OCI-LY1 (cell line): ENCODE data around the gene FEM1C.

Experiments used
- H2AFZ ChIP-seq: fragments of 200-600 bp; sonication (generic), shearing (Covaris generic); 2 replicates; pipeline ENCODE4 v1.6.0; 2014; ENCODE audit warnings: antibody characterized with exemption, mild to moderate bottlenecking, low read length
- H3F3A ChIP-seq: fragments of 200-600 bp; sonication (generic), shearing (Covaris generic); 2 replicates; pipeline ENCODE4 v1.6.0; 2014; ENCODE audit warnings: mild to moderate bottlenecking, antibody characterized with exemption, low read length, moderate library complexity; ENCODE audit not compliant: insufficient read depth
- H3K27ac ChIP-seq: fragments of 200-600 bp; sonication (generic); 2 replicates; pipeline ENCODE4 v1.5.1; 2014; ENCODE audit warnings: low read length, mixed run types, mild to moderate bottlenecking, low read depth; ENCODE audit not compliant: poor library complexity, severe bottlenecking
- H3K27me3 ChIP-seq: fragments of 200-600 bp; sonication (generic); 2 replicates; pipeline ENCODE4 v1.6.0; 2014; ENCODE audit warnings: antibody characterized with exemption, mild to moderate bottlenecking, low read length, moderate library complexity; ENCODE audit not compliant: insufficient read depth
- H3K36me3 ChIP-seq: fragments of 200-600 bp; sonication (generic); 2 replicates; pipeline ENCODE4 v1.6.1; 2014; ENCODE audit warnings: mild to moderate bottlenecking, antibody characterized with exemption, low read length, moderate library complexity, mixed read lengths; ENCODE audit not compliant: insufficient read depth
- H3K4me1 ChIP-seq: fragments of 200-600 bp; sonication (generic); 2 replicates; pipeline ENCODE4 v1.5.1; 2014; ENCODE audit warnings: mild to moderate bottlenecking, low read length, moderate library complexity; ENCODE audit not compliant: insufficient read depth, severe bottlenecking
- H3K4me2 ChIP-seq: fragments of 200-600 bp; sonication (generic), shearing (Covaris generic); 2 replicates; pipeline ENCODE4 v1.6.1; 2014; ENCODE audit warnings: low read length
- H3K4me3 ChIP-seq: fragments of 200-600 bp; sonication (generic); 2 replicates; pipeline ENCODE4 v1.5.1; 2014; ENCODE audit warnings: low read length, low read depth, mild to moderate bottlenecking, mixed read lengths; ENCODE audit not compliant: poor library complexity, severe bottlenecking
- H3K79me2 ChIP-seq: fragments of 200-600 bp; shearing (Covaris generic); 2 replicates; pipeline ENCODE4 v1.6.1; 2016; ENCODE audit warnings: mixed run types, low read length, mixed read lengths; ENCODE audit not compliant: insufficient read depth
- H3K9ac ChIP-seq: fragments of 200-600 bp; sonication (generic), shearing (Covaris generic); 2 replicates; pipeline ENCODE4 v1.6.1; 2014; ENCODE audit warnings: mild to moderate bottlenecking, low read length, mixed read lengths
- H3K9me2 ChIP-seq: fragments of 200-600 bp; sonication (generic), shearing (Covaris generic); 2 replicates; pipeline ENCODE4 v1.6.1; 2014; ENCODE audit warnings: low read depth, mild to moderate bottlenecking, low read length, mixed read lengths
- H3K9me3 ChIP-seq: fragments of 200-600 bp; shearing (Covaris generic); 2 replicates; pipeline ENCODE4 v1.6.1; 2014; ENCODE audit warnings: low read length, mixed read lengths
- H4K20me1 ChIP-seq: fragments of 200-600 bp; sonication (generic), shearing (Covaris generic); 2 replicates; pipeline ENCODE4 v1.6.0; 2016; ENCODE audit warnings: mild to moderate bottlenecking, low read length; ENCODE audit not compliant: insufficient read depth
- EZH2 ChIP-seq: fragments of 200-600 bp; sonication (generic), shearing (Covaris generic); IDR thresholded peaks from 2 replicates; pipeline ENCODE4 v1.8.0; 2017; ENCODE audit warnings: borderline replicate concordance, mixed run types, mild to moderate bottlenecking, antibody characterized with exemption, low read length, moderate library complexity, mixed read lengths
- TF ChIP-seq, protein P1 (sequence below): fragments of 200-600 bp; sonication (generic), shearing (Covaris generic); IDR thresholded peaks from 2 replicates; pipeline ENCODE4 v1.5.1; 2017; ENCODE audit warnings: mild to moderate bottlenecking, antibody characterized with exemption, low read length, moderate library complexity, mixed read lengths

The FEM1C gene, protein sequence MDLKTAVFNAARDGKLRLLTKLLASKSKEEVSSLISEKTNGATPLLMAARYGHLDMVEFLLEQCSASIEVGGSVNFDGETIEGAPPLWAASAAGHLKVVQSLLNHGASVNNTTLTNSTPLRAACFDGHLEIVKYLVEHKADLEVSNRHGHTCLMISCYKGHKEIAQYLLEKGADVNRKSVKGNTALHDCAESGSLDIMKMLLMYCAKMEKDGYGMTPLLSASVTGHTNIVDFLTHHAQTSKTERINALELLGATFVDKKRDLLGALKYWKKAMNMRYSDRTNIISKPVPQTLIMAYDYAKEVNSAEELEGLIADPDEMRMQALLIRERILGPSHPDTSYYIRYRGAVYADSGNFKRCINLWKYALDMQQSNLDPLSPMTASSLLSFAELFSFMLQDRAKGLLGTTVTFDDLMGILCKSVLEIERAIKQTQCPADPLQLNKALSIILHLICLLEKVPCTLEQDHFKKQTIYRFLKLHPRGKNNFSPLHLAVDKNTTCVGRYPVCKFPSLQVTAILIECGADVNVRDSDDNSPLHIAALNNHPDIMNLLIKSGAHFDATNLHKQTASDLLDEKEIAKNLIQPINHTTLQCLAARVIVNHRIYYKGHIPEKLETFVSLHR

DNA sequence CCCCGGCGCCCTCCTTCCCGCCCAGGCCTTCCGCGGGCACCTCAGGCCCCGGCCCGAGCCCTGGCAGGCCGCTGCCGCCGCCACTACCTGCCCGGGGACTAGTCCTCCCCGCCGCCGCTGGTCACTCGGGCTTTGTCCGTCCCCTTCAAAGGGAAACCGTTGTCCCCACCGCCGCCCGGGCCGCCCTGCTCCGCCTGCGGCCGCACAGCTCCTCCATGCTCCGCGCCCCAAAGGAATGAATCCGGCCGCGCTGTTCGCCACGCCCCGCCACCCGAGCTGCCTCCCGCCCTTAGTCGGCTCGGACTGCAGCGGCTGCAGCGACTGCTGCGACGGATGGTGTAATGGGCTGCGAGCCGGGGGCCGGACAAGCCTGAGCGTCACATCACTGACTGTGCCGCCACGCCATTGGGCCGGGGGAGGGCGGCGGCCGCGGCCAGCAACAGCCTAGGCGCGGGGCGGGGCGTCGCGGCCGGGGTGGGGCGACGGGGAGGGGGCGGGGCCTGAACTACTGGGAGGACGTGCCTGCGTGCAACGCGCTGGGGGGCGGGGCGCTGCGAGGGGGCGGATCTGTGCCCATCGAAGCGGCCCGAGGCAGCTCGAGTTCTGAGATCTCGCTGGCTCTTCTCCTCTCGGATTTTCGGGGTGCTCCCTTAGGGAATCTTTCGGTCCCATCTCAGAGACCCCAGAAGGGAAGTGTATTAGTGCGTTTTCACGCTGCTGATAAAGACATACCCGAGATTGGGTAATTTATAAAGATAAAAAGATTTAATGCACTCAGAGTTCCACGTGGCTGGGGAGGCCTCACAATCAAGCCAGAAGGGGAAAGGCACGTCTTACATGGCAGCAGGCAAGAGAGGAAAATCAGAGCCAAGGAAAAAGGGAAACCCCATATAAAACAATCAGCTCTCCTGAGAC is at the start of gene FEM1C:
FEM1C (minus strand) TSS at position 340 of the 915 bp plus-strand sequence. CDS start 1,282 bp downstream, outside the sequence.
- Histone ChIP-seq H3K27me3 (no peaks in the 10 kb centered on the region), H3F3A (no peaks in the 10 kb centered on the region), H3K4me3 (peak within 1 kb of the TSS; percentile 70), H3K79me2 (peaks cover 43% of the 10 kb centered on the region), H3K4me2 (peak within 1 kb of the TSS; percentile 96), H3K9me2 (no peaks in the 10 kb centered on the region), H3K27ac (peak within 1 kb of the TSS; percentile 71), H3K9me3 (peaks cover 6% of the 10 kb centered on the region), H3K4me1 (peaks cover 36% of the 10 kb centered on the region), H4K20me1 (no peaks in the 10 kb centered on the region), H2AFZ (peak within 1 kb of the TSS; percentile 57; the same call in 1 of the 2 replicates), H3K36me3 (peaks cover 37% of the 10 kb centered on the region), H3K9ac (peak within 1 kb of the TSS; percentile 72)
- TF ChIP-seq EZH2, result no peak
- TF ChIP-seq, protein P1, sequence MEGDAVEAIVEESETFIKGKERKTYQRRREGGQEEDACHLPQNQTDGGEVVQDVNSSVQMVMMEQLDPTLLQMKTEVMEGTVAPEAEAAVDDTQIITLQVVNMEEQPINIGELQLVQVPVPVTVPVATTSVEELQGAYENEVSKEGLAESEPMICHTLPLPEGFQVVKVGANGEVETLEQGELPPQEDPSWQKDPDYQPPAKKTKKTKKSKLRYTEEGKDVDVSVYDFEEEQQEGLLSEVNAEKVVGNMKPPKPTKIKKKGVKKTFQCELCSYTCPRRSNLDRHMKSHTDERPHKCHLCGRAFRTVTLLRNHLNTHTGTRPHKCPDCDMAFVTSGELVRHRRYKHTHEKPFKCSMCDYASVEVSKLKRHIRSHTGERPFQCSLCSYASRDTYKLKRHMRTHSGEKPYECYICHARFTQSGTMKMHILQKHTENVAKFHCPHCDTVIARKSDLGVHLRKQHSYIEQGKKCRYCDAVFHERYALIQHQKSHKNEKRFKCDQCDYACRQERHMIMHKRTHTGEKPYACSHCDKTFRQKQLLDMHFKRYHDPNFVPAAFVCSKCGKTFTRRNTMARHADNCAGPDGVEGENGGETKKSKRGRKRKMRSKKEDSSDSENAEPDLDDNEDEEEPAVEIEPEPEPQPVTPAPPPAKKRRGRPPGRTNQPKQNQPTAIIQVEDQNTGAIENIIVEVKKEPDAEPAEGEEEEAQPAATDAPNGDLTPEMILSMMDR, result no peak

DNA sequence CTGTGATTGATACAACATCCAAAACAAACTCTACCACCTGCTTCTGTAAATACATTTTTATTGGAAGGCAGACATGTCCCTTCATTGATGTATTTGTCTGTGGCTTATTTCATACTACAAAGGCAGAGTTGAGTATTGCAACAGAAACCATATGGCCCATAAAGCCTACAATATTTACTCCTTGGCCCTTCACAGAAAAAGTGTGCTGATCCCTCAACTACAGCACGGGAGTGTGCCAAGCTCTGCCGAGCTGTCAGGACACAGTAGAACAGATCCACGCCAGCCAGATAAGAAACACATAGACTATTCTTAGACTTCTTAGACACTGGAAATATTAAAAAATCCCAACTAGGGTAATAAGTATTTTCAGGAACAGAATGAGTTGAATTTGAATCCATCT is 44.5 kb upstream of the FEM1C start:
- no peak overlapping the region for H2AFZ ChIP-seq
- no peak for TF ChIP-seq EZH2
- TF ChIP-seq, protein P1, result no peak
- H3K9me2 ChIP-seq, result no peaks in the 10 kb centered on the region
- no peak overlapping the region for H3K27ac ChIP-seq
- H3K36me3 ChIP-seq, result no peaks in the 10 kb centered on the region
- no peaks in the 10 kb centered on the region for H3K79me2 ChIP-seq
- no peaks in the 10 kb centered on the region for H3K4me1 ChIP-seq
- no peak overlapping the region for H3K9ac ChIP-seq
- no peaks in the 10 kb centered on the region for H4K20me1 ChIP-seq
- no peaks in the 10 kb centered on the region for H3F3A ChIP-seq
- H3K4me3 ChIP-seq, result no peak overlapping the region
- H3K9me3 ChIP-seq, result no peaks in the 10 kb centered on the region
- no peaks in the 10 kb centered on the region for H3K27me3 ChIP-seq
- no peak overlapping the region for H3K4me2 ChIP-seq

DNA sequence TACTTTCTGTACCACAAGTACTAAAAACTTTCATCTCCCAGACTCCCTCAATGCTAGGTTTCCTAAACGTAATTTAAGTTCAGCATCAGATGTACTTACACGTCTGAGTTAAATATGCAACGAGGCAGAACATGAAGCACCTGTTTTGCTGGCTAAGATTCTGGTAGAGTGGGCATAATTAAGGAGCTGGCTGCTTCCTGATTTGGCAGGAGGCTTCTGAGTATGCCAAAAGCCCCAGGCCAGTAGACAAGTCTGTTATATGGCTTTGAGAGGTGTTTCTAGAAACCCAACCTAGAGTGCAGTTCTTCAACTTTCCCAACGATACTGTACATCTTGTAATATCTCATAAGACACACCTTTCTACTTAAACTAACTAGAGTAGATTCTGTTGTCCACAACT is 44.1 kb upstream of the FEM1C start:
- Histone ChIP-seq H3K27me3 (no peaks in the 10 kb centered on the region), H3K4me3 (no peak overlapping the region), H3K9ac (no peak overlapping the region), H3K27ac (no peak overlapping the region), H3K4me2 (no peak overlapping the region), H3K9me2 (no peaks in the 10 kb centered on the region), H3K4me1 (no peaks in the 10 kb centered on the region), H3F3A (no peaks in the 10 kb centered on the region), H2AFZ (no peak overlapping the region), H3K79me2 (no peaks in the 10 kb centered on the region), H4K20me1 (no peaks in the 10 kb centered on the region), H3K9me3 (no peaks in the 10 kb centered on the region), H3K36me3 (no peaks in the 10 kb centered on the region)
- no peak for TF ChIP-seq EZH2
- TF ChIP-seq, protein P1, result no peak
